Germinal center (tissue), 1 donor: Measurements from ENCODE around the gene EPN3.

Experiments used
- DNase-seq: peaks from one replicate; pipeline ENCODE4 v3.0.0; 2012; ENCODE audit warnings: mixed read lengths, low spot score

The EPN3 gene

GRCh38 chr17:50532452-50533024 is at the start of gene EPN3:
TSS of gene EPN3 (plus strand) at chr17:50532735. CDS start at chr17:50536557, 3,822 bp downstream.
- DNase-seq = no peak

GRCh38 chr17:50483266-50483665 is 49.3 kb upstream of the EPN3 start:
- DNase-seq = no peak

GRCh38 chr17:50484386-50485155 is 48.0 kb upstream of the EPN3 start:
- no peak for DNase-seq

GRCh38 chr17:50487213-50488096 is 45.1 kb upstream of the EPN3 start:
- no peak for DNase-seq

- no peak for DNase-seq
Observed at GRCh38 chr17:50488880-50489279, 43.7 kb upstream of the EPN3 start.

- no peak for DNase-seq
Observed at GRCh38 chr17:50491505-50491904, 41.0 kb upstream of the EPN3 start.

GRCh38 chr17:50492214-50492613 is 40.3 kb upstream of the EPN3 start:
- DNase-seq = no peak

- DNase-seq = no peak
Observed at GRCh38 chr17:50493744-50494143, 38.8 kb upstream of the EPN3 start.

- no peak for DNase-seq
Observed at GRCh38 chr17:50495217-50495823, 37.2 kb upstream of the EPN3 start.

GRCh38 chr17:50495918-50496317 is 36.6 kb upstream of the EPN3 start:
- no peak for DNase-seq

- DNase-seq = no peak
Observed at GRCh38 chr17:50498021-50498874, 34.3 kb upstream of the EPN3 start.

GRCh38 chr17:50499270-50499669 is 33.3 kb upstream of the EPN3 start:
- no peak for DNase-seq

- DNase-seq = no peak
Observed at GRCh38 chr17:50499721-50500120, 32.8 kb upstream of the EPN3 start.

- no peak for DNase-seq
Observed at GRCh38 chr17:50501054-50501453, 31.5 kb upstream of the EPN3 start.

GRCh38 chr17:50502301-50502990 is 30.1 kb upstream of the EPN3 start:
- no peak for DNase-seq

GRCh38 chr17:50505591-50506130 is 26.9 kb upstream of the EPN3 start:
- DNase-seq = no peak

GRCh38 chr17:50506298-50506697 is 26.2 kb upstream of the EPN3 start:
- DNase-seq = no peak

- DNase-seq = peak; percentile 87
Observed at GRCh38 chr17:50507871-50508572, 24.5 kb upstream of the EPN3 start, which contains the start of gene MYCBPAP. TSS of gene MYCBPAP (plus strand) at chr17:50508439. CDS start at chr17:50508675, 236 bp downstream.

- DNase-seq = no peak
Observed at GRCh38 chr17:50508573-50509460, 23.7 kb upstream of the EPN3 start.
